Keratinocyte (primary cell): ENCODE data around the gene RNF38. TPM values are rescaled to one million over a fixed set of nuclear protein-coding genes. Genes with fewer than 3 reads are reported as not detected.
"Not testable (repeated sequence)": the region's sequence is repeated elsewhere in the genome, so short reads cannot be mapped to it uniquely, and the experiment has no call there.

Experiments
- DNase-seq: peaks from one replicate; pipeline ENCODE4 v3.0.0-alpha.2; 2011; ENCODE audit warnings: low read depth, missing footprints, low spot score
- FAIRE-seq: peaks from 2 replicates; lab custom pipeline; 2011; peaks lifted over from hg19 to GRCh38; lab: Jason Lieb, UNC
- H2AFZ ChIP-seq: 2 replicates; pipeline ENCODE4 v1.6.0; 2012; ENCODE audit warnings: low read length, control low read depth, inconsistent platforms; ENCODE audit not compliant: control insufficient read depth
- H3K27ac ChIP-seq: 2 replicates; pipeline ENCODE4 v1.5.1; 2011; ENCODE audit warnings: low read length; ENCODE audit not compliant: control insufficient read depth, insufficient read depth
- H3K27me3 ChIP-seq: 3 replicates; pipeline ENCODE4 v1.6.0; 2011; ENCODE audit warnings: low read length; ENCODE audit not compliant: control insufficient read depth, insufficient read depth; ENCODE audit errors: extremely low read depth
- H3K36me3 ChIP-seq, 2 experiments: 2 replicates in 1 of 2; 3 replicates in 1 of 2; pipeline ENCODE4 v1.5.1; 2011; ENCODE audit warnings: low read length in 2 of 2, mild to moderate bottlenecking in 1 of 2; ENCODE audit not compliant: control insufficient read depth in 2 of 2, insufficient read depth in 2 of 2; ENCODE audit errors: extremely low read depth in 1 of 2
- H3K4me1 ChIP-seq: 3 replicates; pipeline ENCODE4 v1.5.1; 2011; ENCODE audit warnings: low read length; ENCODE audit not compliant: control insufficient read depth, insufficient read depth; ENCODE audit errors: extremely low read depth
- H3K4me2 ChIP-seq: 3 replicates; pipeline ENCODE4 v1.6.0; 2011; ENCODE audit warnings: low read depth, low read length; ENCODE audit not compliant: control insufficient read depth, insufficient read depth; ENCODE audit errors: extremely low read depth
- H3K4me3 ChIP-seq, 3 experiments: fragments of 200-600 bp in 1 of 3; sonication (generic) in 1 of 3; 2 replicates in 2 of 3; 3 replicates in 1 of 3; pipeline ENCODE4 v1.5.1; 2011 to 2016; ENCODE audit warnings: low read length in 3 of 3, mild to moderate bottlenecking in 3 of 3, control low read depth in 2 of 3, inconsistent platforms in 1 of 3, low read depth in 1 of 3, mixed read lengths in 1 of 3, mixed run types in 1 of 3, moderate library complexity in 1 of 3; ENCODE audit not compliant: control insufficient read depth in 2 of 3, insufficient read depth in 2 of 3; ENCODE audit errors: extremely low read depth in 1 of 3
- H3K79me2 ChIP-seq: 2 replicates; pipeline ENCODE4 v1.6.0; 2012; ENCODE audit warnings: low read length; ENCODE audit not compliant: control insufficient read depth, insufficient read depth
- H3K9ac ChIP-seq: 3 replicates; pipeline ENCODE4 v1.6.0; 2011; ENCODE audit warnings: low read length; ENCODE audit not compliant: control insufficient read depth, insufficient read depth; ENCODE audit errors: extremely low read depth
- H3K9me1 ChIP-seq: 3 replicates; pipeline ENCODE4 v1.6.0; 2011; ENCODE audit warnings: low read length; ENCODE audit not compliant: control insufficient read depth, insufficient read depth; ENCODE audit errors: extremely low read depth
- H3K9me3 ChIP-seq: 2 replicates; pipeline ENCODE4 v1.5.1; 2012; ENCODE audit warnings: low read depth, low read length; ENCODE audit not compliant: control insufficient read depth
- H4K20me1 ChIP-seq: 3 replicates; pipeline ENCODE4 v1.6.0; 2011; ENCODE audit warnings: low read length; ENCODE audit not compliant: control insufficient read depth, insufficient read depth; ENCODE audit errors: extremely low read depth
- CTCF ChIP-seq, 3 experiments: IDR thresholded peaks in 1 of 3; conservative IDR thresholded peaks in 1 of 3; optimal IDR thresholded peaks in 1 of 3; 2 replicates in 2 of 3; 3 replicates in 1 of 3; pipeline versions ENCODE3 to v1.5.1; 2011; ENCODE audit warnings: low read length in 3 of 3, mild to moderate bottlenecking in 3 of 3, moderate library complexity in 2 of 3, control low read depth in 1 of 3, inconsistent platforms in 1 of 3; ENCODE audit not compliant: insufficient read depth in 2 of 3; ENCODE audit errors: extremely low read depth in 1 of 3
- EZH2 ChIP-seq: IDR thresholded peaks from one replicate; pipeline ENCODE4 v1.6.1; 2012; ENCODE audit warnings: inconsistent platforms, mild to moderate bottlenecking, low read length, moderate library complexity
- dilution Hi-C: fragments of 300-500 bp; cut with MboI; formaldehyde crosslinking; loops from one replicate; pipeline ENCODE4 v1.7.0; 2020; ENCODE audit warnings: low sequenced_read_pairs; ENCODE audit not compliant: extremely low pct_ligation_motif_present
- polyA plus RNA-seq, 5 experiments: library from polyadenylated mRNA; depleted of rRNA in 3 of 5; stranded (reverse) in 3 of 5; stranded (forward) in 1 of 5; unstranded in 1 of 5; fragments of >200 nt; gene quantifications; 1 replicate in 1 of 5; 2 replicates in 3 of 5; 3 replicates in 1 of 5; pipeline versions ENCODE4 v1.2.1 to v1.2.3, GENCODE V29; 2011 to 2012; ENCODE audit warnings: missing spikeins in 2 of 5, low read depth in 1 of 5, low replicate concordance in 1 of 5

The RNF38 gene
- polyA plus RNA-seq, 1 donor (not counting 4 experiments of a cell fraction or from before 2014, with no cell fraction given), result 12.5 TPM

DNA sequence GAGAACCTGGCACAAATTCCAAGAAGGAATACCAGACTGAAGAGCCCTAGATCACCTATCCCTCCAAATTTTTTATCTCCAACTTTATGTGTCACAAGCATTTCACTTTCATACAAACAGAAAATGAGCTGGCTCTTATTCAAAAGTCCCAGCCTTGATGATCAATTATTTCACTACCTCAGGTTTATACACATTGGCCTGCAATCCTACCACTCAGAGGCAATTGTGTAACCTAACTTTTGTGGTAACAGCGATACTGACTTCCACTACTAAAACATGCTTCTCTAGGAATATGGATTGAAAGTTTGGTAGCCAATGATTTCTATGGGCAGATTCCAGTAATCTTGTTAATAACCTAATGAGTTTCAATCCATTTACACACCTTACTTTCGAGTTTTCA lies 10.5 kb downstream of the RNF38 start:
- Histone ChIP-seq H3K9me1 (no peaks in the 10 kb centered on the region), H3K27ac (no peak overlapping the region), H3K4me2 (no peak overlapping the region), H3K4me3 (no peak overlapping the region), H3K27me3 (no peaks in the 10 kb centered on the region), H2AFZ (no peak overlapping the region), H3K9ac (no peak overlapping the region), H3K79me2 (peaks cover 70% of the 10 kb centered on the region), H3K9me3 (no peaks in the 10 kb centered on the region), H3K4me1 (peaks cover 15% of the 10 kb centered on the region), H4K20me1 (no peaks in the 10 kb centered on the region), H3K36me3 (peaks cover 0 to 3% of the 10 kb centered on the region in 2 experiments)
- dilution Hi-C loops, result no loop called here
- no peak for DNase-seq
- TF ChIP-seq EZH2 (no peak), CTCF (optimal IDR thresholded peaks at IDR 0.05 in 1 of 3, IDR thresholded peaks at IDR 0.05 in 1 of 3, conservative IDR thresholded peaks at IDR 0.05 in 1 of 3; ENCODE audit: extremely low read depth in 1 of 3, insufficient read depth in 2 of 3, low read length in 3 of 3) (no peak)
- FAIRE-seq, result no peak

DNA sequence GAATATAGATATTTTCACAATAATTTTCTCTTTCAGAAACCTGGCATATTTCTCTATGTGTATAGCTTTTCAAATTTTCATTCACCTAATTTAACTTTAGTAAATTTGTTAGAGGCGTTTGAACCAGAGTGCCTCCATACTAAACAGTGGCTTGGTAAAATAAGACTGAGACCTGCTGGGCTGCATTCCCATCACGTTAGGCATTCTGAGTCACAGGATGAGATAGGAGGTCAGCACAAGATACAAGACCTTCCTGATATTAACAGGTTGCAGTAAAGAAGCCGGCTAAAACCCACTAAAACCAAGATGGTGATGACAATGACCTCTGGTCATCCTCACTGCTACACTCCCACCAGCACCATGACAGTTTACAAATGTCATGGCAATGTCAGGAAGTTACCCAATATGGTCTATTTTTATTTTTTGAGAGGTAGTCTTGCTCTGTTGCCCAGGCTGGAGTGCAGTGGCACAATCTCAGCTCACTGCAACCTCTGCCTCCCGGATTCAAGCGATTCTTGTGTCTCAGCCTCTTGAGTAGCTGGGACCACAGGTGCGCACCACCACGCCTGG lies 13.6 kb downstream of the RNF38 start:
- peaks cover 69% of the 10 kb centered on the region for H3K79me2 ChIP-seq
- H4K20me1 ChIP-seq, H3K9me3 ChIP-seq, H3K27me3 ChIP-seq, dilution Hi-C loops, H3K9ac ChIP-seq, H3K9me1 ChIP-seq, DNase-seq, H3K36me3 ChIP-seq, H3K27ac ChIP-seq, H3K4me3 ChIP-seq, H2AFZ ChIP-seq: not testable (repeated sequence)
- H3K4me1 ChIP-seq, result peaks cover 15% of the 10 kb centered on the region
- peak overlapping the region; percentile 55 for H3K4me2 ChIP-seq
- peak; percentile 95 for FAIRE-seq

GRCh38 chr9:36382484-36382883 lies 17.6 kb downstream of the RNF38 start:
- H3K27ac ChIP-seq, result no peak overlapping the region
- H3K36me3 ChIP-seq, result no peaks in the 10 kb centered on the region
- no peaks in the 10 kb centered on the region for H3K9me3 ChIP-seq
- H3K27me3 ChIP-seq, result no peaks in the 10 kb centered on the region
- H3K9me1 ChIP-seq, result no peaks in the 10 kb centered on the region
- dilution Hi-C loops, result no loop called here
- peaks cover 15% of the 10 kb centered on the region for H3K4me1 ChIP-seq
- no peak overlapping the region for H3K4me3 ChIP-seq
- H4K20me1 ChIP-seq, result no peaks in the 10 kb centered on the region
- H2AFZ ChIP-seq, result no peak overlapping the region
- TF ChIP-seq CTCF (optimal IDR thresholded peaks at IDR 0.05 in 1 of 3, IDR thresholded peaks at IDR 0.05 in 1 of 3, conservative IDR thresholded peaks at IDR 0.05 in 1 of 3; ENCODE audit: extremely low read depth in 1 of 3, insufficient read depth in 2 of 3, low read length in 3 of 3) (no peak), EZH2 (no peak)
- peaks cover 62% of the 10 kb centered on the region for H3K79me2 ChIP-seq
- no peak for DNase-seq
- no peak overlapping the region for H3K4me2 ChIP-seq
- no peak for FAIRE-seq
- no peak overlapping the region for H3K9ac ChIP-seq
